HepG2 (cell line): ENCODE data around the gene SKI. TPM values are rescaled to one million over a fixed set of nuclear protein-coding genes. Genes with fewer than 3 reads are reported as not detected.
A peak's percentile ranks its signal among the peaks of the same experiment; 100 is the strongest.

Experiments used
- ARNTL ChIP-seq: sonication (generic); formaldehyde crosslinking; IDR thresholded peaks from 2 replicates; pipeline ENCODE4 v1.4.0; 2020; ENCODE audit warnings: mild to moderate bottlenecking, missing genetic modification reagents
- ATF4 ChIP-seq, 2 experiments: fragments of 450-650 bp in 1 of 2; sonication (generic) in 1 of 2; formaldehyde crosslinking; IDR thresholded peaks; 2 replicates each; pipeline versions ENCODE4 v1.5.0 to v1.8.0; 2020 to 2022; ENCODE audit warnings: mild to moderate bottlenecking in 1 of 2, missing genetic modification reagents in 1 of 2
- ATF7 ChIP-seq, 2 experiments: fragments of 450-650 bp in 1 of 2; sonication (generic) in 1 of 2; formaldehyde crosslinking in 1 of 2; IDR thresholded peaks; 2 replicates each; pipeline versions ENCODE4 v1.4.0 to v1.6.1; 2016 to 2020; ENCODE audit warnings: antibody characterized with exemption in 1 of 2, mild to moderate bottlenecking in 1 of 2, missing genetic modification reagents in 1 of 2
- EED ChIP-seq: sonication (generic); formaldehyde crosslinking; IDR thresholded peaks from 2 replicates; pipeline ENCODE4 v1.5.0; 2020; ENCODE audit warnings: mild to moderate bottlenecking, missing genetic modification reagents
- HMG20A ChIP-seq: IDR thresholded peaks from 2 replicates; pipeline ENCODE4 v1.6.1; 2016; ENCODE audit warnings: borderline replicate concordance
- ISX ChIP-seq: sonication (generic); formaldehyde crosslinking; conservative IDR thresholded peaks from 2 replicates; pipeline ENCODE4 v1.5.0; 2020; ENCODE audit warnings: missing genetic modification reagents
- NPAS2 ChIP-seq: sonication (generic); formaldehyde crosslinking; IDR thresholded peaks from 2 replicates; pipeline ENCODE4 v1.8.0; 2022; ENCODE audit warnings: mild to moderate bottlenecking, missing genetic modification reagents, borderline replicate concordance
- PATZ1 ChIP-seq: sonication (generic); formaldehyde crosslinking; IDR thresholded peaks from 2 replicates; pipeline ENCODE4 v1.4.0; 2020; ENCODE audit warnings: missing genetic modification reagents
- PHF21A ChIP-seq: sonication (generic); formaldehyde crosslinking; IDR thresholded peaks from 2 replicates; pipeline ENCODE4 v1.5.0; 2020; ENCODE audit warnings: mild to moderate bottlenecking, missing genetic modification reagents
- POLR2G ChIP-seq: fragments of 200-400 bp; formaldehyde crosslinking; IDR thresholded peaks from 2 replicates; pipeline ENCODE4 v1.6.1; 2018; ENCODE audit warnings: mild to moderate bottlenecking, low read depth, low read length, moderate library complexity
- SRSF4 ChIP-seq: fragments of 200-400 bp; formaldehyde crosslinking; IDR thresholded peaks from one replicate; pipeline ENCODE4 v1.6.1; 2018; ENCODE audit warnings: mild to moderate bottlenecking, low read depth, low read length, moderate library complexity; ENCODE audit not compliant: poor library complexity, severe bottlenecking
- TBL1XR1 ChIP-seq: fragments of 150-350 bp; IDR thresholded peaks from 2 replicates; pipeline ENCODE4 v1.6.1; 2014; ENCODE audit warnings: borderline replicate concordance, low read length; ENCODE audit not compliant: partially characterized antibody
- TEAD2 ChIP-seq: sonication (generic); formaldehyde crosslinking; IDR thresholded peaks from 2 replicates; pipeline ENCODE4 v1.9.0; 2021; ENCODE audit warnings: missing genetic modification reagents
- ZHX1 ChIP-seq: sonication (generic); formaldehyde crosslinking; IDR thresholded peaks from 2 replicates; pipeline ENCODE4 v1.8.1; 2022; ENCODE audit warnings: low read depth, mild to moderate bottlenecking, missing genetic modification reagents
- ZIK1 ChIP-seq: sonication (generic); formaldehyde crosslinking; IDR thresholded peaks from 2 replicates; pipeline ENCODE4 v1.5.0; 2020; ENCODE audit warnings: mild to moderate bottlenecking, low read depth, missing genetic modification reagents, borderline replicate concordance
- ZKSCAN5 ChIP-seq: sonication (generic); formaldehyde crosslinking; IDR thresholded peaks from 2 replicates; pipeline ENCODE4 v1.5.1; 2020; ENCODE audit warnings: mild to moderate bottlenecking, missing genetic modification reagents
- ZNF383 ChIP-seq: sonication (generic); formaldehyde crosslinking; IDR thresholded peaks from 2 replicates; pipeline ENCODE4 v1.4.0; 2020; ENCODE audit warnings: missing genetic modification reagents, mild to moderate bottlenecking, borderline replicate concordance
- ZNF788 ChIP-seq: sonication (generic); formaldehyde crosslinking; IDR thresholded peaks from 2 replicates; pipeline ENCODE4 v1.5.0; 2020; ENCODE audit warnings: mild to moderate bottlenecking, missing genetic modification reagents, borderline replicate concordance
- ZUFSP ChIP-seq: sonication (generic); formaldehyde crosslinking; IDR thresholded peaks from 2 replicates; pipeline ENCODE4 v1.9.0; 2021; ENCODE audit warnings: missing genetic modification reagents, mild to moderate bottlenecking, borderline replicate concordance
- polyA plus RNA-seq, 8 experiments: library from polyadenylated mRNA; depleted of rRNA in 3 of 8; stranded (reverse) in 7 of 8; unstranded in 1 of 8; fragments of >200 nt; fragmentation: Illumina TruSeq in 4 of 8; extraction: Trizol in 4 of 8; gene quantifications; 2 replicates each; pipeline versions ENCODE4 v1.2.1 to v1.2.3, GENCODE V29; 2011 to 2016; ENCODE audit warnings: low read depth in 4 of 8, missing spikeins in 1 of 8, mixed read lengths in 1 of 8; ENCODE audit not compliant: insufficient read depth in 1 of 8
- total RNA-seq, 5 experiments: library from RNA; depleted of rRNA; stranded (reverse); fragments of >200 nt; fragmentation: Illumina TruSeq; extraction: Trizol; gene quantifications; 2 replicates each; pipeline ENCODE4 v1.2.3, GENCODE V29; 2016; ENCODE audit warnings: low read depth in 1 of 5

The SKI gene
- total and polyA plus RNA-seq, 2 of the 13 experiments (the other 11 are each of a cell fraction or from before 2014, with no cell fraction given) = 4.7 to 6.9 TPM

- TF ChIP-seq ATF7 (IDR thresholded peaks at IDR 0.05) (no peak), ATF7 (CRISPR knock-in tag; IDR thresholded peaks at IDR 0.05) (no peak), ZKSCAN5 (CRISPR knock-in tag) (no peak), TEAD2 (CRISPR knock-in tag) (no peak), NPAS2 (CRISPR knock-in tag) (no peak), ZNF788 (CRISPR knock-in tag) (0 out of 2 replicates have a peak, but pooled peaks have one; percentile 25), TBL1XR1 (no peak), ARNTL (CRISPR knock-in tag) (0 out of 2 replicates have a peak, but pooled peaks have one; percentile 12), HMG20A (CRISPR knock-in tag) (no peak), ZHX1 (CRISPR knock-in tag) (0 out of 2 replicates have a peak, but pooled peaks have one; percentile 56), PATZ1 (CRISPR knock-in tag) (peak; percentile 77), SRSF4 (no peak), ATF4 (CRISPR knock-in tag; IDR thresholded peaks at IDR 0.05) (no peak), ISX (CRISPR knock-in tag) (no peak), ZIK1 (0 out of 2 replicates have a peak, but pooled peaks have one; percentile 19), POLR2G (peak; percentile 66), ZNF383 (CRISPR knock-in tag) (no peak), EED (CRISPR knock-in tag) (no peak), PHF21A (CRISPR knock-in tag) (no peak), ZUFSP (CRISPR knock-in tag) (no peak)
Measured at GRCh38 chr1:2227346-2228156, 568 bp upstream of the SKI start (continued).
